Cerebellar nuclear complex (tissue), 1 donor: ENCODE data around the gene KLHL24.
A peak's percentile ranks its signal among the peaks of the same experiment; 100 is the strongest.
"Not testable (repeated sequence)": the region's sequence is repeated elsewhere in the genome, so short reads cannot be mapped to it uniquely, and the experiment has no call there.

ENCODE experiments used
- DNase-seq, 2 experiments: peaks; one replicate each; lab custom pipeline; 2025; lab: John Stamatoyannopoulos, UW

KLHL24 gene

DNA sequence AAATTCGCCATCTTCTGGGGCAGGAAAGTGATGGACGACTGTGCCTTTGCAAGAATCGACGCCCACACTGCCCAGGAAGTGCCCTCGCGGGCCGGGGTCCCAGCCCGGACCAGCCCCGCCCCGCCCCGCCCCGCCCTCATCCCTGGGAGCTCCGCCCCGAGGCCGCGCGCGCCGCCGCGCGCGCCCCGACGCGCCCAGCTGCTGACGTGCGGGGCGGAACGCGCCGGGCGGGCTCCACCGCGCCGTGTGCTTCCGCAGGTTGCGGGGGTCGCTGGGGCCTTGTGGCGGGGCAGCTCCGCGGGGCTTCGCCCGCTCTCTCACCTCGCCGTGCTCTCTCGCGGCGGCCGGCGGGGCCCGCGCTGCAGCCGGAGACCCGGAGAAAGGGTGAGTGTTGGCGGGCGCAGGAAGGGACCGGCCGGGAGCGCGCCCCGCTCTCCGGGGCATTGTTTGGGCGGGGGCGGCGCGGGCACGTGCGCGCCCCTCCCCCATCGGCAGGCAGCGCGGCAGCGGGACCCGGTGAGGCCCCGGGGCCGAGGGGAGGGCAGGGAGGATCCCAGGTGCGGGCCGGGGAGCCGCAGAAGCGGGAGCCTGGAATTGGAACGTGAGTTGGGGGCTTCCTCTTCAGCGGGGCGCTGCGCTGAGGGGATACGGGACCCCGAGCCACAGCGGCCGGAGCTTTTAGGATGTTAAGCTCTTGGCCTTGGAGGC is 62.3 kb downstream of the KLHL24 start, which contains the start of gene YEATS2:
TSS of gene YEATS2 (plus strand) at position 188 of the 708 bp plus-strand sequence. CDS start 17,366 bp downstream, outside the sequence.
- peak in 1 of 2 experiments; percentile 7 for DNase-seq

DNA sequence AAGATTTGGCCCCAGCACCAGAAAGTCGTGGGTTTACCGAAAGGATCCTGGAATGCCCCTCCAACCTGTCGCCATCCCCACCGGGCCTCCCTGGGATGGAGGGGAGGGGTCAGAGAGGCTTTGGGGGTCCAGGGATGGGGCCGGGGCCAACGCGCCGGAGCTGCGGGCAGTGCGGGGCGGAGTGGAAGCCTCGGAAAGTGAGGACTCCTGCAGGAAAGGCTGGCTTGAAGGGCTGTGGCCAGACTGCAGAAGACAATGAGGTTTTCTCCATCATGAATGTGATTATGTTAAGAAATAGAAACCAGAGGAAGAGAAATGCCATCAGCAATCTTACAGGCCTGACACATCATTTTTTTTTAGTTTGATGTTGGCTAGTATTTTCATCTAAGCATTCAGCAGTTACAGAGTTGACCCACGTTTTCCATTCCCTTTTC is 62.9 kb downstream of the KLHL24 start:
- DNase-seq = no peak

DNA sequence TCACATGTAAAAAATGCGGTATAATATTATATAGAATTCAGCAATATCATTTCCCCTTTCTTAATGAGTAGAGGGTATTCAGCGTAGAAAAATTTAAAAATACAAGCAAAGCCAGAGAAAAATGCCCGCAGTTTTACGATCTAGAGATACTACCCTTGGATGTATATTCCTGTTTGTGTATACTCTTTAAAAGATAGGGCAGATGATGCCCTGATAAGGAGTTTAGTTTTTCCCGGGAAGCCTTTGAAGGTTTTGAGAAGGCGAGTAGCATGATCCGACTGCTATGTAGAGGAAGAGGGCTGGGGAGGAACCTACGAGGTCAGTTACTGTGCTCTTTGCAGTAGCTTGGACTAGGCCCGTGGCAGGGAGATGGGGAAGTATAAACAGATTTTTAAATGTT is 63.3 kb downstream of the KLHL24 start:
- DNase-seq = no peak

DNA sequence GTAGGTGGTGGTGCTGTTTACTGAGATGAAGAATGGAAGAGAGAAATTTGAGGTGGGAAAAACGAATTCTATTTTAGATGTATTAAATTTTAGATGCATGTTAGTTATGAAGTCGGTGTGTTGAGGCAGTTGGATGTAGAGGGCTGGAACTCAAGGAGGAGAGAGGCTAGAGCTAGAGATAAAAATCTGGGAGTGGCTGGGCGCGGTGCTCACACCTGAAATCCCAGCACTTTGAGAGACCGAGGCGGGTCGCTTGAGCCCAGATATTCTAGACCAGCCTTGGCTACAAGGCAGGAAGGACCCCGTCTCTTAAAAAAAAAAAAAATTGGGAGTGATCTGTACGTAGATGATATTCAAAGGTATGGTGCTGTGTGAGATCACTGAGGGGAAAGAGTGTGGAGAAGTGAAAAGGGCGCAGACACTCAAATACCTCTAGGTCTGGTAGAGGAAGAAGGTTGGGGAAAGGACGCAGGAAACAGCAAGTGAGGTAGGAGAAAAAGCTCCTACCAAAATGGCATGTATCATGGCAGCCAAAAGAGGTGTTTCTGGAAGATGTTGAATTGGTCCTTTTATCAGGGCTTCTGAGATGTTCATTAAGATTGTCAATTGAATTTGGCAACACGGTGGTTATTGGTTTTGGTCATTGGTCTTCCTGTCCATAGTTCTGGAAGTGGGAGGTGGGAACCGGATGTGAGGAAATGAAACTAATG is 64.0 kb downstream of the KLHL24 start:
- no peak for DNase-seq

DNA sequence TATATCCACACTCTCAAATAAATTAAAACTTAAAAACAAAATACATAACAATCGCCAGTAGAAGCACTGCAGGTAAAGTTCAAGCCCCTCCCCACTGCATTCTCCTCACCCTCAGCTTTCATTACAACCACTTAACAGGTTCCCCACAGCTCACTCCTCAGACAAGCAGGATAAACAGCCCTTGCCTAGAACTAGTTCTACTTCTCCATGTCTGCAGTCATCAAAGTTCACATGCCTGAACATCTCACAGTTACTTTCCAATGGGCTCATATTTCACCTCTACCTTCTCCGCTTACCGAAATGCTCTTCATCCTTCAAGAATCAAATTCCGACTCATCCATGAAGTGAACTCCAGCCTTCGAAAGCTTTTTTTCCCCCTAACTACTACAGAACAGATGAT is 66.3 kb downstream of the KLHL24 start:
- DNase-seq = no peak

DNA sequence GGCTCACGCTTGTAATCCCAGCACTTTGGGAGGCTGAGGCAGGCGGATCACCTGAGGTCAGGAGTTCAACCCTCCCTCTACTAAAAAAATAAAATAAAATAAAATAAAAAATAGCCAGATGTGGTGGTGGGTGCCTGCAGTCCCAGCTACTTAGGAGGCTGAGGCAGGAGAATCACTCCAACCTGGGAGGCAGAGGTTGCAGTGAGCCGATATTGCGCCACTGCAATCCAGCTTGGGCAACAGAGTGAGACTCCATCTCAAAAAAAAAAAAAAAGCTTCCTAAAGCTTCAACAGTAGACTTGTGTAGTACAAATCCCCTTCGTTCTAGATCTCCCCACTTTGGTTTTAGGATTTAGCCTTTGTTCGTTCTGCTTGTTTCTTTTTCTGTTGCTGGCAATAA is 68.5 kb downstream of the KLHL24 start:
- DNase-seq = not testable (repeated sequence)

DNA sequence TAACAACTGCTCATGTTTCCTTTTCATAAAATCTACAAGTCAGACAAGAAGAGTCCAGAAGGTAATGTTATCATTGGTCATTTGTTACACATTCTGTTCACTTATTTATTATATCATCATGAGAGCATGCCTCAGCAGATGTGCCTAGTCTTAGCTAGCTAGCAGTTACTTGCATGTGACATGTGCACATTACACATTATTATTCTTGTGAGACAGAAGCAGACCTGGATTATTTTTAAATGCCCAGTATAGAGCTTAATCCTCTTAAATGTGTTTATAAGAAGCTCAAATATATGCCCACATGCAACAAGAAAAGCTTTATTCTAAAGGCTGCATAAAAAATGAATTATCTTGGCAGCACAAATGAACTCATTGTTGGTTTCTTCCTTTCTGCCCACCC is 74.8 kb downstream of the KLHL24 start:
- no peak for DNase-seq

DNA sequence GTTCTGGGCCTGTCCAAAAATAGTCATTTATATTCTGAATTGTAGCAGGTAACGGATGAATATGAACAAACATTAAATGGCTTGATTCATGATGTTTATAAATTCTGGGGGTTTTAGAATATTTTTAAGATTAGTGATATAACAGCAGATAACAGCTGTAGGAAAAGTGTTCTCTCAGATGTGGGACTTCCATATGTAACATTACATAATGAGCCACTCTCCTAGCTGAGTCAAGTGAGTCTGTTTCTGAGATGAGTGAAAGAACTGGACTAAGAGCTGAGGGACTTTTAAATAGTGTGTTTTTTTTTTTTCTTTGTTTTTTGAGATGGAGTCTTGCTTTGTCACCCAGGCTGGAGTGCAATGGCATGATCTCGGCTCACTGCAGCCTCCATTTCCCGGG is 76.1 kb downstream of the KLHL24 start:
- DNase-seq = no peak

DNA sequence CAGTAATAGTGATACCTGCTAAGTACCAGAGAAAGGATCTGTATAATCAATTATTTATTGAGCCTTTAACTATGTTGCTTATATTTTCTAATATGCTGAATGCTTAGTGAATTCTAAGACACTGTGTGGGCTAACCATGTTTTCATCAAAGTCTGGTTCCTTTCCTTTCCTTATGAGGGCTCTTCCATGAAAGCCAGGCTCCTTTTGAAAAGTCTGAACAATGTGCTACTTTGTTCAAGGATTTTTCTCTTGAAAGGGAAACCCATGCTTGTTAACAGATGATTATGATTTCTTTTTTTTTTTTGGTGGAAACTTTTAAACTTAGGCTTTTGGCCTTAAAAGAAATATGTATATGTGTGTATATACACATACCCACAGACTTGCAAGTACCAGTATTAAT is 79.2 kb downstream of the KLHL24 start:
- no peak for DNase-seq

DNA sequence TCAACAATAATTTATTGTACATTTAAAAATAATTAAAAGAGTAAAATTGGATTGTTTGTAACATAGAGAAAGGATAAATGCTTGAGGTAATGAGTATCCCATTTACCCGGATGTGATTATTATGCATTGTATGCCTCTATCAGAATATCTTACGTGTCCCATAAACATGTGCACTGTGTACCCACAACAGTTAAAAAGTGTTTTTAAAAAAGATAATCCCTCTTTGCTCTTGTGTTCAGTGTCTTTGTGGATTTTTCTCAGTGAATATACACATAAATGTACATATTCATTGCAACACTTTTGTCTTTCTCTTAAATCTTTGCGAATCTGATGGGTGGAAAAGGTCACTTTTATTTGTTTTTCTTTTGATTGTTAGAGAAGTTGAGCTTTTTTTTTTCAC is 82.6 kb downstream of the KLHL24 start:
- no peak for DNase-seq

DNA sequence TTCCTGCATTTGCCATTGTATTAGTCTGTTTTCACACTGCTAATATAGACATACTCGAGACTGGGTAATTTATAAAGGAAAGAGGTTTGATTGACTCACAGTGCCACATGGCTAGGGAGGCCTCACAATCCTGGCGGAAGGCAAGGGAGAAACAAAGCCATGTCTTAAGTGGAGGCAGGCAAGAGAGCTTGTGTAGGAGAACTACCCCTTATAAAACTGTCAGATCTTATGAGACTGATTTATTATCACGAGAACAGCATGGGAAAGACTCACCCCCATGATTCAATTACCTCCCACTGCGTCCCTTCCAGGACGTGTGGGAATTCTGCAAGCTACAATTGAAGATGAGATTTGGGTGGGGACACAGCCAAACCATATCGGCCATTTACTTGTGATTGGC is 90.0 kb downstream of the KLHL24 start:
- no peak for DNase-seq

DNA sequence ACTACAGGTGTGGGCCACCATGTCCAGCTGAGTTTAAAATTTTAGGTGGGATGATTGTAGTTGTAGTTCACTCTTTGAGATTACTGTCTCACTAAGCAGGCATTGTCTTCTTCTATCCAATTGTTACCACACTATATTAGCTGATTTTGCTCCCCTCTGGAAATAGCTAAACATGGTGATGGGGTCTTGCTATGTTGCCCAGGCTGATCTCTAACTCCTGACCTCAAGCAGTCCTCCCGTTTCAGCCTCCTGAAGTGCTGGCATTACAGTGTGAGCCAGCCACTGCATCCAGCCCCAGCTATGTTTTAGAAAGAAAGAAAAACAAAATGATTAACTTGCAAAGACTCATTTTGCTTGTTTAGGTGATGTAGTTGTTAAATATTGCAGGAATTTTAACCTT is 92.8 kb downstream of the KLHL24 start:
- DNase-seq = no peak

DNA sequence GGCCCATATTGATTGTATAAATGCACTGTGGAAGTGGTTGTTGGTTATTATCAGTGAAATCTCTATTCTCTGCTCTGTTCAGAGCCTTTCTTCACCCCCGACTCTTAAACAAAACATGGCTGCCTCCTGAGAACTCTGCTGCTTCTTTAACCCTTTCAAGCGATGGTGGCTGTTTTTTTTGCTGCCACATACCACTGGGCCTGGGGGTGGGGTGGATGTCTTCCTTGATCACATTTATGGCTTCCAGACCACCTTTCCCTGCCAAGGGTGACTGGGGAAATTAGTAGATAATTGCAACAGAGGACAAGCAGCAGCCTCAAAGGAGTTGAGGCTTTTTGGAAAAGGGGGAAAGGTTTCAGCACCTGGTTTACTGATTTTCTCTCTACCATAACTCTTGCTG is 94.9 kb downstream of the KLHL24 start:
- no peak for DNase-seq

DNA sequence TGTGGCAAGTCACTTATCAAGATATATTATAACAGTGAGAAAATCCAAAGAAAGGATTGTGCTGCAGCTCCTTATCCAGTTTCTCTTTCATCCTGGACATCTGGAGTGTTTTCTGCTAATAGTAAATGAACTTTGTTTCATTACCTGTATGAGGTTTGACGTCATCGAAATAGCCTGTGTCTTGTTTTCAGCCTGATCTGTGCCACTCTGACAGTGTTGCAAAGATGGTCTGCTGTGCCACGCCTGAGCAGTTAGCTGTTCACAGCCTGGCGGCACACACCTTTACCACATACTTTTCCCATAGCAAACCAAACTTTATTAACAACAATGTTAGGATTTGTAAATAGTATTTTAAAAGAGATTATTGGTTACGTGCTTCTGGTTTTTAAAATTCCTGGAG is 96.2 kb downstream of the KLHL24 start:
- no peak for DNase-seq

DNA sequence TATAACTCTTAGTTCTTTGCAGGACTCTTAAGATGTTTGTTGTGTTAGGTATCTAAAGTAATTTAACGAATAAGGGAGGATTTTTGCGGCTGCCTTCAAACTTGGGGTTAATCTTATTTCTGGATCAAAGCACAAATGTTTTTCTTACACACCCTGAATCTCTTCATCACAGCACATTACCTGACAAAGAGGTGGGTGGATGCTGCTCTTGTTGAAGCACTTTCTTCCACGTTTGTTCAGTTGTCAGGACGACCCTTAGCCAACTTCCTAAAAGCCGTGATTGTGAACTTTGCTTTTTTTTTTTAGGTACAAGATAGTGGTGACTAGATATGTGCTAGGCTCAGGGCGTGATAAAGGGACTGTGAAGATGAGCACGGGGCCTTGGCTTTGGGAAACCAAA is 98.1 kb downstream of the KLHL24 start:
- no peak for DNase-seq
